NCI-H1694 (cell line): ENCODE data around the gene CELF4.

Experiments used
- DNase-seq: peaks from one replicate; lab custom pipeline; 2025; lab: John Stamatoyannopoulos, UW

CELF4 gene

DNA sequence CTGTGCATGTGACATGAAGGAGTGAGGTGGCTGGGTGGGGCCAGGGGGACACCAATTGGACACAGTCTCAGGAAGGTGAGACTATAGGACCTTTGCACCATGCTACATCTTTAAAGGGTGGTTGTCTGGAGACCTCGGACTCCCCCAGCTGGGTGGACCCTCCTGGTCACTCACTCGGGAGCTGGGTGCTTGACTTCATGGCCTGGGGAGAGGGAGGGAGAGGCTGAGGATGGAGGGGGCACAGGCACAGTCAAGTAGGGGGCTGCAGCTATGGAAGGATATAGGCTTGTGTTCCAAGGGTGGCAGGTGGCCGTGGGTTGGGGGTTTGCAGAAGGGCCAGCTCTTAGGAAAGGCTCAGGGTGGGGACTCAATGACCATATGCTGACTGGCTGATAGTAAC, 7.1 kb upstream of the CELF4 start:
- no peak for DNase-seq

DNA sequence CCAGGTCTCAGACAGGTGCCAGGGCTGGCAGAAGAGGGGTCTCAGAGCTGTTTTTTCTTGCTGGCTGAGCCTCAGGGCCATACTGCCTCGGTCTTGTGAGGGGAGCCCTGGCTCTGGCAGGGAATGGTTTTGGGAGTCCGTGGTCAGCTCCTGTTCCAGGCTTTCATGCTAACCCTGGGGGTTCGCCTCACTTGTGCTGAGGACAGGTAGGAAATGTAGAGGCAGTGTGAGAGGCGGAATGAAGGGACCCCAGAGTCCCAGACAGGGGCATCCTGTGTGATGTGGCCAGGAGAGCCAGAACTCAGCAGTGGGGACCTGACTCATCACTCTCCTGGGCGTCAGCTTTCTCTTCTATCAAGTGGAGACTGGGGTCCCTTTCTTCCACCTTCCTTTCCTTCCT, 5.7 kb upstream of the CELF4 start:
- no peak for DNase-seq

DNA sequence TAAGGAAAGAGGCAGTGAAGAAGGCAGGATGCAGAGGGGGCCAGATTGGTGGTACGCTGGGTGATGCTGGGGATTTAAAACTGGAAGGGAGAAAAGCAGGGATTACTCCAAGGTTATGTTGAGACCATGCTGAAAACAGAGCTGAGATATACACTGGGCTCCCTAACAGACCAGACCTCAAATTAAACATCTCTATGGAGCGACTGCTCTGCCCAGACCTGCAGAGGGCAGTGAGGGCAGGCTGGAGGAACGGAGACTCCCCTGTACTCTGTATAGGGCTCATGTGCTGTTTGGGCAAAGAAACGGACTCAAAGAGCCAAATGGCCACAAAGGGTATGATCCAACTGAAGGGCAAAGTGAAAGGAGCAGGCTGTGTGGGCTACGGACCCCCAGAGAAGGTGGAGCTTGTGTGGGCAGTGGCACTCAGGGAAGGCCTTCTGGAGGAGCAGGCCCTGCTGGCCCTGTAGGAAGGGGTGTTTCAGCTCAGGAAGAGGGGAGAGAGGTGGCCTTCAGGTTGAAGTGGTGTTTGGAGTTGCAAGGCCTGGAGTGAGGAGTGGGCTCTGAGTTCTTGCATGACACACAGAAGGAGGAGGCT, 4.8 kb upstream of the CELF4 start:
- DNase-seq = no peak

DNA sequence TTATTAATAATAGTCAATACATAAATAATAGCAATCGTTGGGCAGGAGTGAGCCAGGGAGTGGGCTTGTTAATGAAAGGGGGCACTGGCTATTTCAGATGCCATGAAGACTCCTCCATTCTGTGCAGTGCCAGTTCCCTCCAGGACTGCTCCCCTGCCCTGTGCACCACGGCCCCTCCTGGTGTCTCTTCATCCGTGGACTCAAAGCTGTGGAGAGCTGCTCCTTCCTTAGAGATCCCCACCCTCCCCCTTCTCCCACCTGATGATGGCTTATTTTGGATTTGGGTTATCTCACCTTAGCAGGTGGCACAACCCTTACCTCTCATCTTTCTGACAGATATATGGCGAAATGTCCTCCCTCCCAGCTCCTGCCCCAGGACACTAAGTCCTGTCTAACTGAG, 3.1 kb upstream of the CELF4 start:
- DNase-seq = no peak

DNA sequence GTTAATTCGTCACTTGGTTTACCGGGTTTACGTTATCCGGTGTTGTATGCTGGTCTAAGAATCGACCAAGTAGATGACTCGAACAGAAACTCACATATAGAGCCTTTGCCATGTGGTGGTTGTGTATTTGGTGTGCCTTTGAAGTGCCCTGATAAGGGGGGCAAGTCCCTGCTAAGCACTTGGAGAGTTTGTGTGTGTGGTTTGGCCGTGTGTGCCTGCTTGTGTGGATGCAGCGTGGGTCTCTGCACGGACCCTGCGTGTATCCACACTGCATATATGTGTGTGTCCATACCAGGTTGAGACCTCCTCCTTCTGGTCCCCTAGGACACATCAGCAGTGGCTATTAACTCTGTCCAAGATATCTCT, 2.4 kb upstream of the CELF4 start:
- no peak for DNase-seq

DNA sequence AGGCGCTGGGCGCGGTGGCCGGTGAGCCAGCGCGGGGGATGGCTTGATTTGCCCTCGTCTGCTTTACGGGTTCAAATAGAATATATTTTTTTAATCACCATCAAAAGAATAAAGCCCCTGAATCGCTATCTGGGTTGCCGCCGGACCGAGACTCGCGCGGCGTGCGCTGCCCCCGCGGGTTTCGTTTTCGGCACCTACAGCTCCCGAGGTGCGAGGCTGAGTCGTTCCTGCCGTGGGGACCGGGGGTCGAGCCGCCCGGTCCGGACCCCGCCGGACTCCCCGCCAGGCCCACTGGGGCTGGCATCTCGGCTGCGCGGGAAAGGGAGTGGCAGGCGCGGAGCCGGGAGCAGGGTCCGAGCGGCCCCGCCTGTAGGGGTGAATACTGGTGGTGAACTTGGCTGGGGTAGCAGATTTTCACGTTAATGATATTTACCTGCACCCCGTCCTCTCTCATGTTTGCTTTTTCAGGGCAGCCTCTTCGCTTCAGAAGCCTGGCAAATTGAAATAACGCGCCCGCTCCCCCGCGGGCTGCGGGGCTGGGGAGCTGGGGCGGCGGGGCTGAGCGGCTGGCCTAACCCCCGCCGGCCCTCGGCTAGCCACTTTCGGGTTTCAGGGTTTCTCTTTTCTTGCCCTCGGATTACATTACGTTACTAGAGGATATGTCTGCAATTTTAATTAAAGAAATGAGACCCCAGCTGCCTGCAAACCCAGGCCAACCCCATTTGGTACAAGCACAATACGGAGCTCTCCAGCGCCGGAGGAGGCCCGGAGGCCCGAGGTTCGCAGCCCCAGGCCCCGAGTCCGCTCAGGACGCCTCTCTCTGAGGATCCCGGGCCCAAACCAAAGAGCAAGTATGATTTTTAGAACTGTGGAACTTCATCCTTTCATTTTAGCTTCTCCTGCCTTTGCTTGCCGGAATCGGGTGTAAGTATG, 1.7 kb upstream of the CELF4 start:
- no peak for DNase-seq

DNA sequence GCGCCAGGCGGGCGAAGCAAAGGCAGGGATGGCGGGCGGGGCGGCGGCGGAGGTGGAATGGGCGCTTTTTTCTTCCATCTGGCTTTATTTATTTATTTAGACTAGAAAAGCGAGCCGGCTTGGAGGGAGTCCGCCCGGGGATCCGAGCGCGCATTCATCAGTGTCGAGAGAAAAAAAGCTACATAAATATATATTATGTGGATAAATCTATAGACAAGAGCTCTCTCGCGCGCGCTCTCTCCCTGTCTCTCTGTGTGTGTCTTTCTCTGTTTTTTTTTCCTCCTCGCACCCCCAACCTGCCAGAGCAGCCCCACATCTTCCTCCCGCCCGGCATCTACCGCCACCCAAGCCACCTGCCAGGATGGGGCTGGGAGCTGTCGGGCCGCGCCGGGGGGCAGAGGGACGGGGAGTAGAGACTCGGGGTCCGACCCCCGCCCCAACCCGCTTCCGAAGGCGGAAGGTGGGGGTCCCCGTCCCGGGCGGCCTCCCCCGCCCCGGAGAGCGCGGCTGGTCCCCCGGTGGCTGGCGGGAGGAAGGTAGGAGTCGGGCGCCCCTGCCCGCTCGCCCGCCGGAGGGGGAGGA, 972 bp upstream of the CELF4 start:
- no peak for DNase-seq

DNA sequence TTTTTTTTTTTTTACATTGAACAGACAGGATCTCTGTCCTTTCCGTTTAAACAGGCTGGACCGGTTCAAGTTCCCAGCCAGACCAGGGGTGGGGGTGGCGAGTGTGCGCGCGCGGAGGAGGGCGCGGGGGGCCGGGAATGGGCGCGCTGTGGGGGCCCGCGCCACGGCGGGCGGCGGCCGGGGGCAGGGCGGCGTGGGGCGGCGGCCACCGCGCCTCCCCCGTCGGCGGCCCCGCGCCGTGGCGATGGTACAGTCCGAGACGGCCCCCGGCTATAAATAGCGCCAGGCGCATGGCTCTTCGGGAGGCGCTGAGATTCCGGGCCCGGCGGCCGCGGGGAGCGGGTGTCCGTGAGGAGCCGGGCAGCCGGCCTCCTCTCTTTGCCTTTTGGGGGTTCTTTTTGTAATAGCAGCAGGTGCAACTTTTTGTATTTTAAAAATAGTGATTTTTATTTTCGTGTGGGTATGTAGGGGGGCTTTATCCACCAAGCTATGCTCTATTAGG, 430 bp upstream of the CELF4 start:
- DNase-seq = no peak

- DNase-seq = no peak
Measured at GRCh38 chr18:37564711-37565100, 892 bp downstream of the CELF4 start.

GRCh38 chr18:37563931-37564392, 1.6 kb downstream of the CELF4 start:
- no peak for DNase-seq

DNA sequence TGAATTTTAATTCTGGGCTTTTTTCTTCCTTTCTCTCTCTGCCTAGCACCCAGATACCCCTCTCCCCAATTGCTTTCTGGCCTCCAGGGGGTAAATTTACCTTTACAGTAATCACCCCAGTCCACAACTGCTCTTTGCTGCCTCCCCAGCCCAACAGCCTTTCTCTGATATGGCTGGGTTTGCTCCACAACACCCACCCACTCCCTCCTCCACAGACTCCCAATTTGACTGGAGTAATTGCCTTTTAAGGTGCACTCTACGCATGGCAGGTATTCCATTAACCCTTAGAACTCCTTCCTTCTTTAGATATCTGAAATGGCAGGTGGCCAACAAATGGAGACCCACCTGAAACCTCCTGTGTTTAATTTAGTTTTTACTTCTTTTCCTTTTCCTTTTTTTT, 3.6 kb downstream of the CELF4 start:
- no peak for DNase-seq

- no peak for DNase-seq
Measured at GRCh38 chr18:37560003-37560402, 5.6 kb downstream of the CELF4 start.

DNA sequence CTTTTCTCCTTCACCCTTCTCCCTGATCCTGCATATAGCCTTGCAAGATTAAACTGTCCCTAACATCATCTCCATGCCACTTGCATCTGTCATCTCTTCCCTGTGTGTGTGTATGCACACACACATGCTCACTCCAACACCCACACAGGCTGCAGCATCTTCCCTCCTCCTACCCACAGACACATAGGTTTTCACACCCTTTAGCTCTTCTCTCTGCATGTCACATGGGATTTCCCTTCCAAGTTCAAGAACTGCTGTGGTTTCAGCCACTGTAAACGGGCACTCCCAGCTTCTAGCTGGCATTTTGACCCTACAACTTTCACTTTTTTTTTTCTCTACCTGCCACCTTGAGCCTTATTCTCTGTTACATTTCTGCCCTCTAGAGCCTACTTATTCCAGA, 6.4 kb downstream of the CELF4 start:
- DNase-seq = no peak

GRCh38 chr18:37554399-37554787, 11.2 kb downstream of the CELF4 start:
- DNase-seq = no peak

DNA sequence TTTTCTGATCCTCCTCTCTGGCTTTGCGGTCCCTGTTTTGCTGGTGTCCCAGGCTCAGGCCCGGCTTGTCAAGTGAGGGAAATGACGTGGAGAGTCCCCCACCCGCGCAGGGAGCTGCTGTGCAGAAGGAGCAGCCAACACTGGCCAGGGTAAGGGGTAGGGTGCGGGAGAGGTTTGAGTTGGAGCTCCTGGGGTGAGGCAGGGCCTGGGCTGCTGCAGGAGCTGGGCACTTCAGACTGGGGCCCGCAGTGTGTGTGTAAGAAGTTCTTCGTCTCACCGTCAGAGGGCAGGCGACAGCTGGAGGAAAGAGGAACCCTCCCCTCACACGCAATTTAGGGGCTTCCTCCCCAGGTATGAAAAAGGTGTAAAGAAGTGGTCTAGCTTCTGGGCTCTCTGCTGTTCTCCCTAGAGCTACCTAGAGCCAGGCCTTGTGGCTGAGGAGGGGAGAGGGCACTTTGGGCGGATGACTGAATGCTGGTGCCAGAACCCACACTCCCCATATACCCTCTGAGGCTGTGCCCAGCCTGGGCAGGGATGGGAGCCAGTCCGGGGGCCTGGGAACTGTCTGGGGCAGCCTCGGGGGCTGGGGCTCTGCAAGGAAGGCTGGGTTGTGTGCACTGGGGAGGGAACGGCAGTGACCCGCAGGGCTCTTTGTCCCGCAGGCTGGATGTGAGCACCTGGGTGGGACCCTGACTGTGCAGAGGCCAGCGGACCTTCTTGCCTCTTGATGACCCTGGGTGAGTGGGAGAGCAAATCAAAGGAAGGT, 11.8 kb downstream of the CELF4 start:
- DNase-seq = no peak

DNA sequence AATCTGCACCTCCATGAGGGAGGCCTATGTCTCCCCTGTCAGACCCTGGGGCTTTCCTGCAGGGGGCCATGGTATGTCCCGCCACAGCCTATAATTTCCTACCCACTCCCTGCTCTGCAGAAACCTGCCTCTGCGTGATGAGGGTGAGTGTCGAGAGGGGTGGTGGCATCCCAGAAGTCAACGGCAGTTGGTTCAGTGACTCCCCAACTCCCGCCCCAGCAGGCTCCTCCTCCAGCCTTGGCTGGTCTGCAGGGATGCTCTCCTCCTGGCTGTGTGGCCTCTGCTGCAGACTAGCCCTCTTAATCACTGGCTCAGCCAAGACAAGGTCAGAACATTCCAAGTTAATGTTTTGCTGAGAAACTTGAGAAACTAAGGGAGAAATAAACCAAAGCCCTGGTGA, 13.3 kb downstream of the CELF4 start:
- DNase-seq = no peak

DNA sequence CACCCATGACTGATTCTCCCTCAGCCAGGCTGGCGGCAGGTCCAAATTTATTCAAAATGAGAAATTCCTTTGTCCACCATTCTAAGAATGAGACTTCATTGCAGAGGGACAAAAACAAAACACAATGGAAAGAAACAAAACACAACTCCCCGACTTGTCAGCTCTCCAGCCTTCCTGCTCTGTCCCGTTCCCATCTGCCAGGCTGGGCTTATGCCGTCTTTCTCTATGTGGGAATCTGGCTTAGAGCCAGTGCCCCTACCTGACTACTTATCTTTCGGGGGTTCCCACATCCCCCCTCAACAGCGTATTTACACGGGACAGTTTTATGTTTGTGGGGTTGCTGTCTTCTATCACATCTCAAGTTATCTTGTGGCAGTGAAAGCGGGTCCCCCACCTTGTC, 13.8 kb downstream of the CELF4 start:
- no peak for DNase-seq

- no peak for DNase-seq
Measured at GRCh38 chr18:37551249-37551648, 14.3 kb downstream of the CELF4 start.

- no peak for DNase-seq
Measured at GRCh38 chr18:37550118-37550875, 15.3 kb downstream of the CELF4 start.

DNA sequence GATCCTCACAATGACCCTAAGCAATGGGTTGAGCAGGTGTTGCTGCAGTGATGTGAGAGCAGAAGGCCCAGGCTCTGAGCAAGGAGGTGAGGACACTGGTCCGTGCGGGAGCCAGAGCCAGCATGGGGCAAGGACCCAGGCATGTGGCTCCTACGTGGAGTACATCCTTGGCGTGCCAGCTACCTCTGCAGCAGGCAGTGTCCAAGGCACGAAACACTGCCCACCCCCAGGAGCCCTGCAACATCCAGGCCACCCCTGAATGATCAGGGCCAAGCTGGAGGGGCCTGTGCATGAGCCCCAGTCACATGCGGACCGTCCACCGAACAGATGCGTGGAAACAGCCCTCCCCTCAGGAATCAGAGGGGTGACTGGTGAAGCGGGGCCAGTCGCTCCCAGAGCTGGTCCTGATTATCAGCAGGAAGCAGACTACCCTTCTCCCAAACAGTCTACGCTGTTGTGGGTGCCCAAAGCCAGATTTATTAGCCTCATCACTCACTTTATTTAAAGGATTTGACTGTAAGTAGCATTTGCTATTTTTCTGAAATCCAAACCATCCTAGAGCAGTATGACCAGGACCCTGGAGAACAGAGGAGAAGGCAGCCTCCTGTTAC, 16.8 kb downstream of the CELF4 start:
- no peak for DNase-seq

DNA sequence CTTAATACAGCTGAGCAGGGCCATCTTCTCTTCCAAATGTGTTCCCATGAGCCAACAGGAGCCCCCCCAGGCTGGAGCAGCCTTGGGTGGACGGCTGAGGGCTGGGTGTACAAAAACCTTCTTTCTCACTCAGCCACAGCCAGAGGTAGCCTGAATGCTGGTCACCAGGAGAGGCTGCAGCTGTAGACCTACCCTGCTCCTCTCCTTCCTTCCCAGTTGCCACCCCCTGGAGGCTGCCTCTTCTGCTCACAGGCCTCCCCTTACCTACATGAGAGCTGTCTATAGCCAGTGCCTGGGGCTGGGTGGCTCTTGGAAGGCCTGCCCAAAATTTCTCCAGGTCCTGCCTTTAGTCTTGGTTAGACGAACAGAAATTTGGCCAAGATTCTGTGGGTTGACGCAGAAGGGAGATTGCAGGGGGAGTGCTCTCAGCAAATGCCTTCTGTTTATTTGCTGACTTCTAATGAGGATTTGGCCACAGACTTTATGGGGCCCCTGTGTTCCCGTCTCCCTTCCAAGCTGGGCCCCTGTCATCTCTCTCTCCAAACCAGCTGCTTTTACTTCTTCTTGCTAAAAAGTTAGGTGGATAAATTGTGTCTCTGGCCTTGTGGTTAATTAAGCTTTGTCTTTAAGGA, 18.3 kb downstream of the CELF4 start:
- DNase-seq = no peak
